Measurements from ENCODE around the gene MYCBPAP. TPM values are rescaled to one million over a fixed set of nuclear protein-coding genes. Genes with fewer than 3 reads are reported as not detected.

MYCBPAP gene
- total RNA-seq, 4 donors from 2014 or later = 0.78 to 3.2 (median 1.6) TPM

GRCh38 chr17:50480142-50480764 is 28.0 kb upstream of the MYCBPAP start:
- intact Hi-C loops (cut with DNase I) = loop anchor here (10.0 kb wide), 2 partner anchors 145 to 205 kb away; no protein-coding TSS in a partner anchor
- peaks cover 0 to 6% of the 10 kb centered on the region in 2 donors for H3K36me3 ChIP-seq
- no peaks in the 10 kb centered on the region for H3K27me3 ChIP-seq
- no peaks in the 10 kb centered on the region for H3K9me3 ChIP-seq
- TF ChIP-seq POLR2A (IDR thresholded peaks at IDR 0.05) = no peak
- no peak for TF ChIP-seq CTCF (IDR thresholded peaks at IDR 0.05)
- H3K4me1 ChIP-seq = peaks cover 35% of the 10 kb centered on the region in 2 donors
- 85 to 87% methylated on average over 7 of the region's 7 CpGs for WGBS, 2 donors
- H3K4me3 ChIP-seq (replicated peaks in 1 of 3) = no peak overlapping the region
- H3K27ac ChIP-seq = peak overlapping the region; percentile 33 to 87 (median 86)
- DNase-seq = no peak

GRCh38 chr17:50480854-50481490 is 27.3 kb upstream of the MYCBPAP start:
- no peak overlapping the region for H3K4me3 ChIP-seq (replicated peaks in 1 of 3)
- intact Hi-C loops (cut with DNase I) = loop anchor here (10.0 kb wide), 2 partner anchors 144 to 204 kb away; no protein-coding TSS in a partner anchor
- H3K9me3 ChIP-seq = no peaks in the 10 kb centered on the region
- WGBS, 2 donors = 92 to 96% methylated on average over 2 of the region's 2 CpGs
- H3K27ac ChIP-seq = peak overlapping the region in 2 of 3 donors; percentile 29 to 32
- no peak for TF ChIP-seq CTCF (IDR thresholded peaks at IDR 0.05)
- TF ChIP-seq POLR2A (IDR thresholded peaks at IDR 0.05) = no peak
- H3K27me3 ChIP-seq = no peaks in the 10 kb centered on the region
- H3K36me3 ChIP-seq = peaks cover 7 to 10% of the 10 kb centered on the region in 2 donors
- no peak for DNase-seq
- H3K4me1 ChIP-seq = peaks cover 35% of the 10 kb centered on the region in 2 donors

- Histone ChIP-seq H3K4me3 (replicated peaks in 1 of 3) (no peak overlapping the region), H3K27ac (no peak overlapping the region), H3K4me1 (peaks cover 35% of the 10 kb centered on the region in 2 donors), H3K9me3 (no peaks in the 10 kb centered on the region), H3K27me3 (no peaks in the 10 kb centered on the region), H3K36me3 (peaks cover 9 to 10% of the 10 kb centered on the region in 2 donors)
- WGBS, 2 donors = 84% methylated on average over 4 of the region's 4 CpGs
- TF ChIP-seq CTCF (IDR thresholded peaks at IDR 0.05) (no peak), POLR2A (IDR thresholded peaks at IDR 0.05) (no peak)
- no peak for DNase-seq
- intact Hi-C loops (cut with DNase I) = loop anchor here (10.0 kb wide), 2 partner anchors 143 to 203 kb away; no protein-coding TSS in a partner anchor
These were observed 26.6 kb upstream of the MYCBPAP start for GRCh38 chr17:50481648-50482047.

- H3K27me3 ChIP-seq = no peaks in the 10 kb centered on the region
- intact Hi-C loops (cut with DNase I) = loop anchor here (10.0 kb wide), 2 partner anchors 143 to 203 kb away; no protein-coding TSS in a partner anchor
- H3K4me1 ChIP-seq = peaks cover 35% of the 10 kb centered on the region in 2 donors
- DNase-seq = no peak
- no peak overlapping the region for H3K4me3 ChIP-seq (replicated peaks in 1 of 3)
- peaks cover 9 to 10% of the 10 kb centered on the region in 2 donors for H3K36me3 ChIP-seq
- no peak for TF ChIP-seq POLR2A (IDR thresholded peaks at IDR 0.05)
- TF ChIP-seq CTCF (IDR thresholded peaks at IDR 0.05) = no peak
- no peaks in the 10 kb centered on the region for H3K9me3 ChIP-seq
- H3K27ac ChIP-seq = peak overlapping the region in 1 of 3 donors; percentile 93
- 75 to 92% methylated on average over 6 to 23 of the region's 23 CpGs for WGBS, 2 donors
These were observed 26.1 kb upstream of the MYCBPAP start for GRCh38 chr17:50482110-50482509.

GRCh38 chr17:50482516-50482915 is 25.7 kb upstream of the MYCBPAP start:
- H3K36me3 ChIP-seq = peaks cover 9 to 10% of the 10 kb centered on the region in 2 donors
- intact Hi-C loops (cut with DNase I) = loop anchor here (10.0 kb wide), 2 partner anchors 142 to 202 kb away; no protein-coding TSS in a partner anchor
- 5 to 6% methylated on average over 7 of the region's 7 CpGs for WGBS, 2 donors

More at GRCh38 chr17:50482516-50482915, 25.7 kb upstream of the MYCBPAP start:
- DNase-seq = peak; percentile 99
- peak overlapping the region; percentile 90 to 98 (median 93) for H3K27ac ChIP-seq
- no peaks in the 10 kb centered on the region for H3K9me3 ChIP-seq
- TF ChIP-seq POLR2A (IDR thresholded peaks at IDR 0.05) (no peak), CTCF (IDR thresholded peaks at IDR 0.05) (peak; percentile 53 to 99 (median 90))
- no peak overlapping the region for H3K4me3 ChIP-seq (replicated peaks in 1 of 3)
- no peaks in the 10 kb centered on the region for H3K27me3 ChIP-seq
- H3K4me1 ChIP-seq = peaks cover 35% of the 10 kb centered on the region in 2 donors

Data from thyroid gland (tissue), 4 donors.